ENCODE data around the gene CCDC68.
A peak's percentile ranks its signal among the peaks of the same experiment; 100 is the strongest.
"Not testable (repeated sequence)": the region's sequence is repeated elsewhere in the genome, so short reads cannot be mapped to it uniquely, and the experiment has no call there.

Gene CCDC68, protein sequence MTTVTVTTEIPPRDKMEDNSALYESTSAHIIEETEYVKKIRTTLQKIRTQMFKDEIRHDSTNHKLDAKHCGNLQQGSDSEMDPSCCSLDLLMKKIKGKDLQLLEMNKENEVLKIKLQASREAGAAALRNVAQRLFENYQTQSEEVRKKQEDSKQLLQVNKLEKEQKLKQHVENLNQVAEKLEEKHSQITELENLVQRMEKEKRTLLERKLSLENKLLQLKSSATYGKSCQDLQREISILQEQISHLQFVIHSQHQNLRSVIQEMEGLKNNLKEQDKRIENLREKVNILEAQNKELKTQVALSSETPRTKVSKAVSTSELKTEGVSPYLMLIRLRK

DNA sequence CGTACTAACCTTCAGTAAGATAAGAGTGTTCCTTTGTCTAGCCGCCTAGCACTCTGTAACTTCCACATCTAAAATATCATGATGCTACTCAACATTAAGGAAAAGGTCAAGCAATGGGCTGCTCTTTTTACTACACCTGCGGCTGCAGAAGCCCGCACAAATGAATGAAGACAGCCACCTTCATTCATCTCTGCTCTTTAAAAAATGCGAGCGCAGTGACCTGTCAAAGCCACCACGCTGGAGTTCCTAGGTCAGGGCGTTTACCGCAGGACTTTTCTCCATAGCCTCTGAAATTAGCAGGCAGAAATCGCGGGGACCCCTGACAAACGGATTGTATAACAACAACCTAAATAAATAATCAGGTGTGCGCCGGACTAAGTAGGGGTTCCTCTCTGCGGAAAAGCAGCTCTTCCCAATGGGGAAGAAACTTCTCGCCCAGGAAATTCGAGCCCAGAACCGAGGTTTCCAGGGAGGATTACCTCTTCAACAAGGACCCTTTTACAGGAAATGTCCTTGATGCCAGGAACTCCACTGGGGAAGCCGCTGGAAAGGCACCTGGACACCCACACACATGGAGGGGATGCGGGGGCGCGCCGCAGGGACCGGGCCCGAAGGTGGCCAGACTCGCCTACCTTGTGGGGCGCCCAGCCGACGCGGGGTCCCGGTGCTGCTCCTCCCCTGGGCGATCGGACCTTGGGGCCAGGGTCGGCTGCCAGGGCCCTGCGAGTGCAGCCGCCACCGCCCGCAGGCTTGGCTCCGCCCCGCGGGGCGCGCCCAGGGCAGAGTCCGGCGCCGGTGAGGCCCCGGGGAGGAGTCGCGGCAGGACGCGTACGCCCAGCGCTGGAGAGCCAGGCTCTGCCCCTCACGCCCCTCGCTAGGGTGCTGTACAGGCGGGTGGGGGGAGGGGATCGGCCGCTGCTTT, at the start of gene CCDC68:
Gene CCDC68 (minus strand): TSS at position 758 of the 922 bp plus-strand sequence. CDS start 16,670 bp downstream, outside the sequence.
- no peak for DNase-seq (ENCODE audit: low spot score)

DNA sequence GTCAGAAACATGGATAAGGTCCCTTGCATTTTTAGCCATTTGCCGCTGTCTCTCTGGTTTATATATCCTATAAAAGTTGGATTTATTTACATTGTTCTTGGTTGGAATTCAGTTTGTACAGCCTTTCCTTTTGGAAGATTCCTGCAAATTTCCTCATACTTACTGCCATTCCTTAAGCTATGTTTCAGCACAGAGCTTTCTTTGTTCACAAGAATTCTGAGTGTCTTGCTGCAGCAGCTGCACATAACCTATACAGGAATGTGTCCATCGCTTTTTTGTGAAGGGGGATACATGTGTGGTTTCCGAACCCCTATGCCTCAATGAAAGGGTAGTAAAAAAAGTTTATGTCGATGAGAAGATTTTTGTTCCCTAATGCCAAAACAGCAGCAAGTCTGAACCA, 48.3 kb upstream of the CCDC68 start:
- no peak for DNase-seq (ENCODE audit: low spot score)

DNA sequence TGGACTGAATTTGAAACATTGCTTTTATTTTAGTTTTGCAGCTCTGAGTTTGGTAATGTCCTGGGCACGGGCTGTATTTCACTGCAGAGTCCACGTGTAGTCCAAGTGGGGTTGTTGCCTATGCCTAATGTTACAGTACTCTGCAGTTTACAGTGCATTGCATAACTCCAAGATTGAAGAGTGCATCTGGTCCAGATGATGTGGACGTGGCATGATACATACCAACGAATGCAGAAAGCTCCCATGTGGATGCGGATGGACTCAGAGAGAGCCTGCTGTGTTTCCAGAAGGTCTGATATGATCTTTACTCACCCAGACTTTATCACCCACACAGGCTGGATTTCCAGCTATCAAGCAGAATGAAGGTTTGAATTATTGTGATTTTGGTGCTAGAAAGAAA, 44.4 kb upstream of the CCDC68 start:
- no peak for DNase-seq (ENCODE audit: low spot score)

DNA sequence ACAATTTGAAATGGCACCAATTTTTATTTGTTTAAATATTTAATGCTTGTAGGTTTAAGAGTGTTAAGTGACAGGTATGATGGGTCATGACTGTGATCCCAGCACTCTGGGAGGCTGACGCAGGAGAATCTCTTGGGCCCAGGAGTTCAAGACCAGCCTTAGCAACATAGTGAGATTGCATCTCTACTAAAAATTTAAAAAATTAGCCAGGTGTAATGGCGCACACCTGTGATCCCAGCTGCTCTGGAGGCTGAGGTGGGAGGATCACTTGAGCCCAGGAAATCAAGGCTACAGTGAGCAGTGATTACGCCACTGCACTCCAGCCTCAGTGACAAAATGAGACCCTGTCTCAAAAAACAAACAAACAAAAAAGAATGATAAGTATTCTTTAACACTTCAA, 43.0 kb upstream of the CCDC68 start:
- no peak for DNase-seq (ENCODE audit: low spot score)

DNA sequence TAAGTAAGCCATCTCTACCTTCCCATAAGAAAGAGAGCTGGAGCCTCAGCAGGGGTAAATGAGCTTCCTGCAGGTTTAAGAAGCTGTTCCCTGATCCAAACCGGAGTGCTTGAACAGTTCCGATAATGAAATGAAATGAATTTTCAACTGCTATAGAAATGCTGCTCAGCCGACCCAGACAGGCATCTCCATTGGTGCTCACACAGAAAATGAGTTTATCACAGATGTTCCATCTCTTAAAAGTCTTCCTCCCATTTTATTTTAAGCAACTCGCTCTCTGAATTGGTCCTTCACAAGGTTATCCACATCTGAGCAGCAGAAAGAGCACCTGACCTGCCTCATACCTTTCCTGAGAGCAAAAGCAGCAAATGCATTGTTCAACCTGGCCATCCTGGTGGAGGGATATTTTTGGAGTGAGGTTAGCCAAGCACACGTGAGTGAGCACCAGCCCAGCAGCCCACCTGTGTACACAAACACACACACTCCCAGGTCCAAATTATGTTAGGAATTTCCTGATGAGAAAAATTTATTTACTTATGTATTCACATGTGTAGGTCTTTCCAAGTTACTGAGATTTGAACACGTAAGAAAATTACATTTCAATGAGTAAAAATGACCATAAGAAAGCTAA, 42.2 kb upstream of the CCDC68 start:
- no peak for DNase-seq (ENCODE audit: low spot score)

DNA sequence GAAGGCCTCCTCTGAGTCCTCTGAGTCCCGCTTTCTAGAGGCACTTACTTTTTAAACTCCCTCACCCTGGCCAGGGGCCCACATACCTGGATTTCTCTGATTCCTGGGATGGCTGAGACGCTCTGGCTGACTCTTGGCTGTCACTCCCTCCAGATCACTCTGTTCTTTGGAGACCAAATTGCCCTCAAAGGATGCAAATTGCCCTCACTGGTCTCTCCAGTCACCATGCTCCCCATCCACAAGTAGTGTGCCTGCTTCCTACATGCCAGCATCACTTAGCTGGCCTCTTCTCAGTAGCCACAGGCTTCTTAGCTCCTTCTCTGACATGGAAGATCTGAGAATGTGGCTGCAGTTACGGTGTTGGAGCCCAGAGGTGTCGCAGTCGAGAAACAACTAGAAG, 41.3 kb upstream of the CCDC68 start:
- DNase-seq (ENCODE audit: low spot score): no peak

DNA sequence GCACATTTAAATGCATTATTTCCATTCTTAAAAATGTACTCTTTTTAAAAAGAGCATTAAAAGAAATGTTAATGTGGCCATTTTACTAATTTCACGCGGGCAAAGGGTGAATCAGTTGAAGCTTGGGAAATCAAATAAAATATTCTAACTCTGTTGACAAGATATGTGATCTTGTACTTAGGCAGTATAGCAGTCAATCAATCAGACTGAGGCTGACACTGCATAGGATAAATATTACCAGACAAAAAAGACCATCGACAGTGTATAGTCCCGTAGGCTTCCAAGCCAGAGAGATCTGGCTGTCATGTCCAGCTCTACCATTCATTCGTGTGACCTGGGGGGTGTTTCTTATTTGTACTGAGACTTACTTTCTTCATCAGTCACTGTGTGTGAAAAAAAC, 39.8 kb upstream of the CCDC68 start:
- DNase-seq (ENCODE audit: low spot score): no peak

DNA sequence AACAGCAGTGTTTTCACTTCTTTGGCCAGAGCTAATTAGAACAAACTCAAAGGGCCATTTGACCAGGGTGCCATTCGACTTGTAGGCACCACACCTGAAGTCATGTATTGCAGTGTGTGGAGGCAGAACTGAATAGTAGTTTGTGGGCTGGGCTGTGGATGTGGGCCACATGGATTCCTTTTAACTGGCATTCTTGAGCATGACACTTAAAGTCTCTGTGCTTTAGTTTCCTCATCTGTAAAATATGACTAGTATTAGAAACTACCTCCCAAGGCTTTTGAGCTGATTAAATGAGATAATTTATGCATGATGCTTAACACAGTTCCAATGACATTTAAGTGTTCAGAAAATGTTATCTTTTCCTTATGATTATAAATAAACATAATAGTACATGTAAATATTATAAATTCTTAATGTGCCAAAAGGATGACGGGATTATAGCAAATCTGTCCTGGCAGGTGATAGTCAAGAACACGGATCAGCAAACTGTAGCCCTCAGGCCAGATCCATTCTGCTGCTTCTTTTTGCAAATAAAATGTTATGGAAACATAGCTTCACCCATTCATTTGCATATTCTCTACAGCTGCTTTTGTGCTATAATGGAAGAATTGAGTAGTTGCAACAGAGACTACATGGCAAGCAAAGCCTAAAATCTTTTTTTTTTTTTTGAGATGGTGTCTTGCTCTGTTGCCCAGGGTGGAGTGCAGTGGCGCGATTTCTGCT, 36.3 kb upstream of the CCDC68 start:
- DNase-seq (ENCODE audit: low spot score): no peak

DNA sequence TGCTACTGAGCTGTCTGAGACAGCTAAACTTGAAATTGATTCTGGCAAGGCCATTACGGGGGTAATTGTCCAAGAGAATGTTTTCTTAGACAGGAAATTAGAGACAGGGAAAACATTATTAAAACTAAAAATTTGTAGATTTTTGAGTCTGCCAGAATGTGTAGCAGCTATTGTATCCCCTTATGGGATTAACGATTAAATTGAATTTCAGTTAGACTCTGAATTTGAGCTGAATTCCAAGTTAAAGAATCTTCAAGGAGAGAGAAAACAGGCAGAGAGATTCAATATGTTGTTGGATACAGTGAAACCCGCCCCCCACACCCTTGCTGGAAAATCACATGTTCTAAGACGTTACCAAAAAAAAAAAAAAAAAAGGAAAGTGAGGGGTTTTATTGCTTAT, 32.7 kb upstream of the CCDC68 start:
- DNase-seq (ENCODE audit: low spot score): no peak

DNA sequence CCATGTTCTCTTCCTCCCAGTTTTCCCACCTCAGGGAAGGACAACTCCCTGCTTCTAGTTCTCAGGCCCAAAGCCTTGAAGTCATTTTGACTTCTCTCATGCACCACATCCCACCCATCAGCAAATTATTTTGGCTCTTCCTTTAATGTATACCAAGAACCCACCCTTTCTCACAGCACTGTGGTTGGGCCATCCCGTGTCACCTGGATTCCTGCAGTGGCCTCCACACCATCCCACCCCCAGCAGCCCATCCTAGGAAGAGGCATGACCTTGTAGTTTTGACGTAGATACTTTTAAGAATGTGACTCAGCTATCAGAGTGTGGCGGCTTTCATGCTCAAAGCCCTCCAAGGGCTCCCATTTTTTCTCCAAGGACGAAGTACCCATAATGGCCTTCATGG, 25.6 kb upstream of the CCDC68 start:
- DNase-seq (ENCODE audit: low spot score): no peak

DNA sequence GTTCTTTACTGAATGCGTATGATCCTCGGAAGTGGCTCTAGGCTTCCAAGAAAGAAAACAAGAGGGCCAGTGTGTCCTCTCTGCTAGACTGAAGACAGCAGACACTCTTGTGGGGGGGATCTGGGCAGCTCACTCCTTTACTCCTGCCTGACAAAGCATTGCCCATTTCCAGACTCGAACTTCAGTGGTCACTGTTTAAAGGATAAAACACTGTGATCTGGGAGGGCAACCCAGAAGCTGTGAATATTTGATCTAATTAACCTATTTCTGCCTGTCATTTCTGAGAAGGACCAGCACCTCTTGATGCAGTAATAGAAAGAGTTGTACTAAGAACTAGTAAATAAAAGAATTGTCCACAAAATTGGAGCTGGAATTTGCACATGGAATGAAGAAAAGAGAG, 24.5 kb upstream of the CCDC68 start:
- DNase-seq (ENCODE audit: low spot score): no peak

DNA sequence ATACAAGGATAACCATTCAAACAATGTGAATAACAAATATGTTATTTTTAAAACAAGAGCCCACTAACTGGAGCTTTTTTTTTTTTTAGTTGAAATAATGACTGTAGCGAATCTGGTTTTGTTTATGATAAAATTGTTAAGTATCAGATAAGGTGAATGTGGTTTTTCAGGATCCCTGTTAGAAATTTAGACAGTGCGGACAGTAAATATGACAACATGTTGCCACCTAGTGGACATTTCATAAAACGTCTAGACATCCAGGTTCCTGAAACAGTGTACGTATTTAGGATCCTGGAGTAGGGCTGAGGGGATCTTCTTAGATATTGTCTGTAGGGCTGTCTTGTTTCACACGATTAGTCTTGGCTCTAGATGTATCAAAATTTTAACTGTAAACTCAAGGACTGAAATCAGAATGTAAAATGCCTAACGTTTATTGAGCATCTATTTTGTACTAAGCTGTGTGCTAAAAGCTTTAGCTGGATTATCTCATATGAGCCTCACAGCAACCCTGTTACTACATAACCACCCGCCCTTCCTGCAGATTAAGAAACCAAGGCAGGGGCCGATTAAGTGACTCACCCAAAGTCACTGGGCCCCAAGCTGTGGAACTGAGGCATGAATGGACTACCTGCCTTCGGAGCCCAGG, 23.9 kb upstream of the CCDC68 start:
- DNase-seq (ENCODE audit: low spot score): peak; percentile 37

DNA sequence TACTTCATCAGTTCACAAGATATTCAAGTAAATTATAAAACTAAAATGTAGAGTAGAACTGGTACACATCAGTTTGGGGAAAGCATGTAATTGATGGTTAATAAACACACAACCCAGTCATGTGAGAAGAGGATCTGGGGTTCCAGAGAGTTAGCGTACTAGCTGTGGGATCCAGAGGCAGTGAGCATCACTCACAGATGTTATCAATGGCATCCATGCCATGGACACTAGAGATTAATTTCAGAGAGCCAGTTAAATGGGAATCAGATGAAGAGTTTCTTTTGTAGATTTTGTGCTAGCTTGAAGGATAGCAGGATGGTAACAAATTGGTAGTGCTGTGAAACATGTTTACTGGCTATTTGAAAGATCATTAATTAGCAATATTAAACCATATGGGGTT, 21.8 kb upstream of the CCDC68 start:
- DNase-seq (ENCODE audit: low spot score): no peak

DNA sequence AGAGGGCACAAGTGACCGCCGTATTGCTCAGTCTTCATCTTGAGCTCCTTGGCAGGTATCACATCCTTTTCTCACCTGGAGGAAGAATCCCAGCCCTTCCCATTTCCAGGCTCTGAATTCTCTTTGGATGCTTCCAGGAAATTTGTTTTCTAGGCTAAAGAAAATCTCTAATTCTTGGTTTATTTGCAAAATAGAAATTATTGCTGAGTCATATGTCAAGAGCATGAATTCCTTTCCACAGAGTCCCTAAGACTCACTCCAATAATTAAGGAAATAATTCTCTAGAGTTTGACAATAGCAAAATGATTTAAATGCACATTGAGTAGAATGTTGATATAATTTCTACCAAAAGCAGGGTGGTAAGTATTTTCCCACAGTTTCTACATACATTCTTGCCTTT, 16.3 kb upstream of the CCDC68 start:
- DNase-seq (ENCODE audit: low spot score): no peak

DNA sequence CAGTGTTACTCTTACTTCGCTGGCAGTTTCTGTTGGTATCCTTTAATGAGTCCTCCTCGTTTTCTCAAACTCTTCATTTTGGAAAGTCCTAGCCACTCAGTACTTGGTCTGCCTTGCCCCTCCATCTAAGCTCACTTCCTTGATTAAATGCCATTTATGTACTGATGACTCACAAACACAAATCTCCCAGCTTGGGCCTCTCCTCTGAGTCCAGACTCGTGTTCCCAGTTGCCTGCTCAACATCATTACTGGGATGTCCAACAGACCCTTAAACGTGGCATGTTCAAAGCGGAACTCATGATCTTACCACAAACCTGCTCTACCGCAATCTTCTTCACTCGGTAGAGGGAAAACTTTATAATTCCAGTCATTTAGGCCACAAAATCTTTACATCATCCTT, 13.8 kb upstream of the CCDC68 start:
- DNase-seq (ENCODE audit: low spot score): no peak

DNA sequence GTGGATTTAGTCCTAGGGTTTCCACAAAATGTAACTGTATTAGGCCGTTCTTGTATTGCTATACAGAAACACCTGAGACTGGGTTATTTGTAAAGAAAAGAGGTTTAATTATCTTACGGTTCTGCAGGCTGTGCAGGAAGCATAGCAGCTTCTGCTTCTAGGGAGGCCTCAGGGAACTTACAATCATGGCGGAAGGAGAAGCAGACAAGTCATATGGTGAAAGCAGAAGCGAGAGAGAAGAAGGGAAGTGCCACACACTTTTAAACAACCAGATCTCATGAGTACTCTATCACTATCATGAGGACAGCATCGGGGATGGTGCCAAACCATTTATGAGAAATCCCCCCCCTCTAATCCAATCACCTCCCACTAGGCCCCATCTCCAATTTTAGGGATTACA, 9.5 kb upstream of the CCDC68 start:
- no peak for DNase-seq (ENCODE audit: low spot score)

DNA sequence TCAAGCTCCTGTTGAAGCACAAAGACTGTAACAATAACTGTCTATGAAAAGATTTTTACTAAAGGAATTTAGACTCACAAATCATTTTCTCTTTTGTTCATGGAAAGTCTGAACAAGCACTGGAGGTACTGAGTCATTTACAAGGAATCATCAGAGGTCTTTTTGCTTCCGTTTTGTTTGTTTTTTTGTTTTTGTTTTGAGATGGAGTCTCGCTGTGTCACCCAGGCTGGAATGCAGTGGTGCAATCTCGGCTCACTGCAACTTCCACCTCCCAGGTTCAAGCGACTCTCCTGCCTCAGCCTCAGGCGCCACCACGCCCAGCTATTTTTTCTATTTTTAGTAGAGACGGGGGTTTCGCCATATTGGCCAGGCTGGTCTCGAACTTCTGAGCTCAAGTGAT, 9.0 kb upstream of the CCDC68 start:
- DNase-seq (ENCODE audit: low spot score): not testable (repeated sequence)

DNA sequence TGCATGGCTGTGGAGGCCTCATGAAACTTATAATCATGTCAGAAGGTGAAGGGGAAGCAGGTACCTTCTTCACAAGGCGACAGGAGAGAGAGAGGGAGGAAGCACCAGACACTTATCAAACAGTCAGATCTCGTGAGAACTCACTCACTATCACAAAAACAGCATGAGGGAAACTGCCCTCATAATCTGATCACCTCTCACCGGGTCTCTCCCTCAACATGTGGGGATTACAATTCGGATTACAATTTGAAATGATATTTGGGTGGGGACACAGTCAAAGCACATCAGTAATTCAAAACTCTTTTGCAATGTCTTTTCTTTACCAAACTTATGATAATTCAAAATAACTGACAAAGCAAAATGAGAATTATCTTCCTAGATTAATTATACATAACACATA, 8.5 kb upstream of the CCDC68 start:
- DNase-seq (ENCODE audit: low spot score): no peak

DNA sequence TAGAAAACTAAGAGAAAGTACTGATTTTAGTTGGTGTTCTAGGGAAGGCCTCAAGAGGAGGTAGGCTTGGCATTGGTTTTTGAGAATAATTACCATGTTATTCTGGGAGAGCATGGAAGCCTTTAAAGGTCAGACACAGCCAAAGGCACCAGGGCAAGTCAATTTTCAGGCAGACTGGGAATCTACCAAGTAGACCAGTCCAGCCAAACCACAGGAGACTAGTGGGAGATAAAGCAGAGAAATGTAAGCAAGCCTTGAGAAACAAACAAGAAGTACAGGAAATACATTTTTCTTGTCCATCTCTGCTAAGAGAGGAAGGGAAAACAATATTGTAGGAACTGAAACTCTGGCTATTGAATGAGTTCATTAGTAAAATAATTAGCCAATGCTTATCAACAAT, 5.5 kb upstream of the CCDC68 start:
- no peak for DNase-seq (ENCODE audit: low spot score)

DNA sequence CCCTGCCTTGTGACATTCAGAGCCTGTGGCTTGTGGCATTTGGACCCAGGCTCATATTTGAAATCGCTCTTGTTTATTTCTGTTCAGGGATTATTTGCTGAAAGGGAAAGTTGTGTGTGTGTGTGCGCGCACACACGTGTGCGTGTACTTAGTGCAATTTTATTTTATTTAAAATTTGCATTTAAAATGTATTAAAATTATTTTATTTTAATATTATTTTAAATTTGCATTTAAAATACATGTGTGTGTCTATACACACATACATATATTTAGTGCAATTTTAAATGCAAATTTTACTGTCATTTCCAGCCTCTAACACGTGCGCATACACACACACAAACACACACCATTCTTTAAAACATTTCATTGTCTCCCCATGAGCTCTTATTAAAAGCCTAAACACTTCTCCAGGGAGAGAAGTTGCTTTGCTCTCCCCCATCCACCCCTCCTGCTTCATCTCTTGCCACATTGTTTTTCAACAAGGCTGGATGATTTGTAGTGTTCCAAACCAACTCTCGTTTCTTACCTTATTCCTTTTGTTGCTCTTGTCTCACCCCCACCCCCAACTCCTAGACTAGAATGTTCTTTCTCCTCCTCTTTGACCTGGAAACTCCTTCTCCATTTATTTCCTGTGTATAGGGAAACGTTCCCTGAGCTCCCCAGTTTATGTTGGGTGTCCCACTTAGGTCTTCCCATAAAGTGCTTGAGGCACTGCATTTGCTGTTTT, 3.8 kb upstream of the CCDC68 start:
- DNase-seq (ENCODE audit: low spot score): no peak

DNA sequence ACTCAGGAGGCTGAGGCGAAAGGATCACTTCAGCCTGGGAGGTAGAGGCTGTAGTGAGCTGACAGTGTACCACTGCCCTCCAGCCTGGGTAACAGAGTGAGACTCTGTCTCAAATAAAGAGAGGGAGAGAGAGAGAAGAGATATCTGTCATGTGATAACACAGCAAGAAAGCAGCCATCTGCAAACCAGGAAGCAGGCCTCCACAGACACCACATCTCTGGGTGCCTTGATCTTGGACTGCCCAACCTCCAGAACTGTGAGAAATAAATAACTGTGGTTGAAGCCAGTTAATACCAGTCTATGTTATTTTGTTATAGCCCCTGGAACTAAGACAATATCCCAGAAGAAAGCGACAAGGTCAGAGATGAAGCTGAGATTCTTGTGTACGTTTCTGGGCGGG, 2.6 kb upstream of the CCDC68 start:
- no peak for DNase-seq (ENCODE audit: low spot score)

All from CD4-positive, alpha-beta T cell treated with Interleukin-15 for 4 hours (primary cell).